Measurements from ENCODE around the gene TNRC18. TPM values are rescaled to one million over a fixed set of nuclear protein-coding genes. Genes with fewer than 3 reads are reported as not detected.
"Not testable (repeated sequence)": the region's sequence is repeated elsewhere in the genome, so short reads cannot be mapped to it uniquely, and the experiment has no call there.

TNRC18 gene
- total and polyA plus RNA-seq, 2 donors (not counting 3 experiments of a cell fraction or from before 2014, with no cell fraction given) = 14.8 to 64.6 TPM

- Histone ChIP-seq H3K27me3 (ENCODE audit: control insufficient read depth in 2 of 2, insufficient read depth in 2 of 2, low read length in 2 of 2) (no peaks in the 10 kb centered on the region), H3K36me3 (ENCODE audit: control insufficient read depth in 2 of 2, extremely low read depth in 1 of 2, insufficient read depth in 2 of 2, low read length in 2 of 2) (no peaks in the 10 kb centered on the region), H4K20me1 (replicated peaks; ENCODE audit: control insufficient read depth, extremely low read depth, insufficient read depth, low read length) (no peaks in the 10 kb centered on the region), H3K9ac (replicated peaks; ENCODE audit: extremely low read depth, insufficient read depth, low read length) (no peak overlapping the region), H3K4me3 (replicated peaks in 1 of 3; ENCODE audit: insufficient read depth in 1 of 3, low read depth in 1 of 3, low read length in 3 of 3) (no peak overlapping the region), H3K9me3 (replicated peaks; ENCODE audit: control insufficient read depth, insufficient read depth, low read length) (no peaks in the 10 kb centered on the region), H3K9me1 (replicated peaks; ENCODE audit: control insufficient read depth, extremely low read depth, insufficient read depth, low read length) (no peaks in the 10 kb centered on the region), H3K79me2 (ENCODE audit: control insufficient read depth, insufficient read depth, low read length) (no peaks in the 10 kb centered on the region), H3K4me2 (ENCODE audit: insufficient read depth, low read length) (no peak overlapping the region), H3K27ac (ENCODE audit: insufficient read depth, low read depth, low read length) (no peak overlapping the region), H3K4me1 (ENCODE audit: control insufficient read depth, extremely low read depth, insufficient read depth, low read length) (no peaks in the 10 kb centered on the region), H2AFZ (ENCODE audit: low read depth, low read length) (no peak overlapping the region)
- intact Hi-C loops (cut with micrococcal nuclease) = no loop called here
- POLR2A ChIA-PET = no interaction called here
- DNase-seq (ENCODE audit: low read depth, low spot score) (no peak), FAIRE-seq (no peak)
- CTCF ChIA-PET = no interaction called here
- no peak for TF ChIP-seq POLR2A (IDR thresholded peaks at IDR 0.05; ENCODE audit: low read depth, low read length)
- no peak for TF ChIP-seq JUN (IDR thresholded peaks at IDR 0.05; ENCODE audit: borderline replicate concordance, insufficient read depth, insufficient read length, low read depth)
- TF ChIP-seq MAX (IDR thresholded peaks at IDR 0.05; ENCODE audit: insufficient read depth, insufficient read length) = no peak
- BruUV-seq (replicated peaks) = no TSS peak
- dilution Hi-C loops (cut with MboI; ENCODE audit: extremely low pct_ligation_motif_present, low sequenced_read_pairs) = no loop called here
Measured at GRCh38 chr7:5270788-5271187, 152.8 kb downstream of the TNRC18 start.

- H4K20me1 ChIP-seq (replicated peaks; ENCODE audit: control insufficient read depth, extremely low read depth, insufficient read depth, low read length); H3K4me3 ChIP-seq (replicated peaks in 1 of 3; ENCODE audit: insufficient read depth in 1 of 3, low read depth in 1 of 3, low read length in 3 of 3); H3K4me2 ChIP-seq (ENCODE audit: insufficient read depth, low read length); FAIRE-seq; H3K36me3 ChIP-seq (ENCODE audit: control insufficient read depth in 2 of 2, extremely low read depth in 1 of 2, insufficient read depth in 2 of 2, low read length in 2 of 2); H3K27ac ChIP-seq (ENCODE audit: insufficient read depth, low read depth, low read length); dilution Hi-C loops (cut with MboI; ENCODE audit: extremely low pct_ligation_motif_present, low sequenced_read_pairs); H3K4me1 ChIP-seq (ENCODE audit: control insufficient read depth, extremely low read depth, insufficient read depth, low read length); H3K9me1 ChIP-seq (replicated peaks; ENCODE audit: control insufficient read depth, extremely low read depth, insufficient read depth, low read length); BruUV-seq (replicated peaks); H3K9ac ChIP-seq (replicated peaks; ENCODE audit: extremely low read depth, insufficient read depth, low read length); H3K9me3 ChIP-seq (replicated peaks; ENCODE audit: control insufficient read depth, insufficient read depth, low read length); H3K27me3 ChIP-seq (ENCODE audit: control insufficient read depth in 2 of 2, insufficient read depth in 2 of 2, low read length in 2 of 2); H3K79me2 ChIP-seq (ENCODE audit: control insufficient read depth, insufficient read depth, low read length); POLR2A ChIA-PET; intact Hi-C loops (cut with micrococcal nuclease); DNase-seq (ENCODE audit: low read depth, low spot score); H2AFZ ChIP-seq (ENCODE audit: low read depth, low read length): not testable (repeated sequence)
- CTCF ChIA-PET = interaction anchor here (1.2 kb wide), 1 partner anchor 19 kb away, joined by 3 read pairs; no protein-coding TSS in a partner anchor
Measured at GRCh38 chr7:5269992-5270657, 153.5 kb downstream of the TNRC18 start.

- H3K4me2 ChIP-seq (ENCODE audit: insufficient read depth, low read length); H3K9me3 ChIP-seq (replicated peaks; ENCODE audit: control insufficient read depth, insufficient read depth, low read length); H3K4me1 ChIP-seq (ENCODE audit: control insufficient read depth, extremely low read depth, insufficient read depth, low read length); dilution Hi-C loops (cut with MboI; ENCODE audit: extremely low pct_ligation_motif_present, low sequenced_read_pairs); H3K36me3 ChIP-seq (ENCODE audit: control insufficient read depth in 2 of 2, extremely low read depth in 1 of 2, insufficient read depth in 2 of 2, low read length in 2 of 2); BruUV-seq (replicated peaks); DNase-seq (ENCODE audit: low read depth, low spot score); H3K27me3 ChIP-seq (ENCODE audit: control insufficient read depth in 2 of 2, insufficient read depth in 2 of 2, low read length in 2 of 2); FAIRE-seq; H3K9me1 ChIP-seq (replicated peaks; ENCODE audit: control insufficient read depth, extremely low read depth, insufficient read depth, low read length); H3K9ac ChIP-seq (replicated peaks; ENCODE audit: extremely low read depth, insufficient read depth, low read length); intact Hi-C loops (cut with micrococcal nuclease); H2AFZ ChIP-seq (ENCODE audit: low read depth, low read length); POLR2A ChIA-PET; H4K20me1 ChIP-seq (replicated peaks; ENCODE audit: control insufficient read depth, extremely low read depth, insufficient read depth, low read length); H3K4me3 ChIP-seq (replicated peaks in 1 of 3; ENCODE audit: insufficient read depth in 1 of 3, low read depth in 1 of 3, low read length in 3 of 3); H3K27ac ChIP-seq (ENCODE audit: insufficient read depth, low read depth, low read length); CTCF ChIA-PET; H3K79me2 ChIP-seq (ENCODE audit: control insufficient read depth, insufficient read depth, low read length): not testable (repeated sequence)
Measured at GRCh38 chr7:5267829-5268228, 155.8 kb downstream of the TNRC18 start.
